ENCODE data around the gene TNNI3K.
"Not testable (repeated sequence)": the region's sequence is repeated elsewhere in the genome, so short reads cannot be mapped to it uniquely, and the experiment has no call there.

Gene TNNI3K

GRCh38 chr1:74247881-74248528 is 12.8 kb downstream of the TNNI3K start:
- H3F3A ChIP-seq (ENCODE audit: insufficient read depth, low read length), result no peaks in the 10 kb centered on the region
- no peaks in the 10 kb centered on the region for H3K4me1 ChIP-seq (ENCODE audit: low read length)
- H3K79me2 ChIP-seq (ENCODE audit: low read length), result no peaks in the 10 kb centered on the region
- H3K4me2 ChIP-seq (ENCODE audit: low read depth, low read length), result no peak overlapping the region
- no peaks in the 10 kb centered on the region for H3K9me2 ChIP-seq (replicated peaks; ENCODE audit: insufficient read depth, low read length)
- no peaks in the 10 kb centered on the region for H3K9me3 ChIP-seq (replicated peaks; ENCODE audit: insufficient read depth, low read length)
- no peak overlapping the region for H3K4me3 ChIP-seq (ENCODE audit: low read length)
- H2AFZ ChIP-seq (ENCODE audit: low read length), result no peak overlapping the region
- H3K27ac ChIP-seq (ENCODE audit: low read length), result no peak overlapping the region
- TF ChIP-seq CTCF (IDR thresholded peaks at IDR 0.05; ENCODE audit: low read length) (no peak), EZH2 (optimal IDR thresholded peaks at IDR 0.05; ENCODE audit: low read depth, low read length) (no peak), EZH2phosphoT487 (IDR thresholded peaks at IDR 0.05; ENCODE audit: low read length) (no peak)
- no peaks in the 10 kb centered on the region for H3K27me3 ChIP-seq (replicated peaks; ENCODE audit: insufficient read depth, low read length)
- DNase-seq, result no peak
- H3K36me3 ChIP-seq (replicated peaks; ENCODE audit: insufficient read depth, low read length), result no peaks in the 10 kb centered on the region
- no peaks in the 10 kb centered on the region for H4K20me1 ChIP-seq (ENCODE audit: insufficient read depth, low read length)
- H3K9ac ChIP-seq (ENCODE audit: low read length), result no peak overlapping the region

- not testable (repeated sequence) for H3K27ac ChIP-seq (ENCODE audit: low read length); H4K20me1 ChIP-seq (ENCODE audit: insufficient read depth, low read length); DNase-seq; H3K36me3 ChIP-seq (replicated peaks; ENCODE audit: insufficient read depth, low read length); H3K4me2 ChIP-seq (ENCODE audit: low read depth, low read length); H3K9me2 ChIP-seq (replicated peaks; ENCODE audit: insufficient read depth, low read length); H3K4me1 ChIP-seq (ENCODE audit: low read length); H3K27me3 ChIP-seq (replicated peaks; ENCODE audit: insufficient read depth, low read length); H2AFZ ChIP-seq (ENCODE audit: low read length); H3K9ac ChIP-seq (ENCODE audit: low read length); H3K4me3 ChIP-seq (ENCODE audit: low read length); H3K79me2 ChIP-seq (ENCODE audit: low read length); H3F3A ChIP-seq (ENCODE audit: insufficient read depth, low read length); H3K9me3 ChIP-seq (replicated peaks; ENCODE audit: insufficient read depth, low read length)
These were observed 18.1 kb downstream of the TNNI3K start for GRCh38 chr1:74253243-74253824.

GRCh38 chr1:74266001-74266400 is 30.8 kb downstream of the TNNI3K start:
- H3K4me1 ChIP-seq (ENCODE audit: low read length), result no peaks in the 10 kb centered on the region
- no peaks in the 10 kb centered on the region for H3F3A ChIP-seq (ENCODE audit: insufficient read depth, low read length)
- no peaks in the 10 kb centered on the region for H3K9me3 ChIP-seq (replicated peaks; ENCODE audit: insufficient read depth, low read length)
- no peak overlapping the region for H3K4me3 ChIP-seq (ENCODE audit: low read length)
- H3K27me3 ChIP-seq (replicated peaks; ENCODE audit: insufficient read depth, low read length), result no peaks in the 10 kb centered on the region
- no peak overlapping the region for H2AFZ ChIP-seq (ENCODE audit: low read length)
- no peak overlapping the region for H3K27ac ChIP-seq (ENCODE audit: low read length)
- no peak for TF ChIP-seq EZH2phosphoT487 (IDR thresholded peaks at IDR 0.05; ENCODE audit: low read length)
- no peak for TF ChIP-seq CTCF (IDR thresholded peaks at IDR 0.05; ENCODE audit: low read length)
- TF ChIP-seq EZH2 (optimal IDR thresholded peaks at IDR 0.05; ENCODE audit: low read depth, low read length), result no peak
- no peak for DNase-seq
- H3K9ac ChIP-seq (ENCODE audit: low read length), result no peak overlapping the region
- no peaks in the 10 kb centered on the region for H3K79me2 ChIP-seq (ENCODE audit: low read length)
- no peaks in the 10 kb centered on the region for H3K36me3 ChIP-seq (replicated peaks; ENCODE audit: insufficient read depth, low read length)
- H4K20me1 ChIP-seq (ENCODE audit: insufficient read depth, low read length), result no peaks in the 10 kb centered on the region
- no peaks in the 10 kb centered on the region for H3K9me2 ChIP-seq (replicated peaks; ENCODE audit: insufficient read depth, low read length)
- no peak overlapping the region for H3K4me2 ChIP-seq (ENCODE audit: low read depth, low read length)

- H3K36me3 ChIP-seq (replicated peaks; ENCODE audit: insufficient read depth, low read length), result no peaks in the 10 kb centered on the region
- H3K27ac ChIP-seq (ENCODE audit: low read length), result no peak overlapping the region
- H3K79me2 ChIP-seq (ENCODE audit: low read length), result no peaks in the 10 kb centered on the region
- H3K9me2 ChIP-seq (replicated peaks; ENCODE audit: insufficient read depth, low read length), result no peaks in the 10 kb centered on the region
- no peaks in the 10 kb centered on the region for H3K9me3 ChIP-seq (replicated peaks; ENCODE audit: insufficient read depth, low read length)
- H3K9ac ChIP-seq (ENCODE audit: low read length), result no peak overlapping the region
- H3K4me2 ChIP-seq (ENCODE audit: low read depth, low read length), result no peak overlapping the region
- H3K4me3 ChIP-seq (ENCODE audit: low read length), result no peak overlapping the region
- TF ChIP-seq CTCF (IDR thresholded peaks at IDR 0.05; ENCODE audit: low read length) (0 out of 2 replicates have a peak, but pooled peaks have one; percentile 7), EZH2 (optimal IDR thresholded peaks at IDR 0.05; ENCODE audit: low read depth, low read length) (no peak)
- no peak for DNase-seq
- no peaks in the 10 kb centered on the region for H3K27me3 ChIP-seq (replicated peaks; ENCODE audit: insufficient read depth, low read length)
- no peaks in the 10 kb centered on the region for H3K4me1 ChIP-seq (ENCODE audit: low read length)
- H4K20me1 ChIP-seq (ENCODE audit: insufficient read depth, low read length), result no peaks in the 10 kb centered on the region
- no peak overlapping the region for H2AFZ ChIP-seq (ENCODE audit: low read length)
- H3F3A ChIP-seq (ENCODE audit: insufficient read depth, low read length), result no peaks in the 10 kb centered on the region
These were observed 36.3 kb downstream of the TNNI3K start for GRCh38 chr1:74271503-74271902.
